HG02588 (cell line): Measurements from ENCODE around the gene RAX2.

Experiments
- ATAC-seq: cut with Tn5 transposase; IDR thresholded peaks from one replicate; pipeline ENCODE4 v1.9.1; 2021; ENCODE audit warnings: mild to moderate bottlenecking, moderate library complexity; ENCODE audit not compliant: unreplicated experiment

Gene RAX2

GRCh38 chr19:3803114-3803888 lies 31.3 kb upstream of the RAX2 start:
- no peak for ATAC-seq

- ATAC-seq = no peak
Measured at GRCh38 chr19:3801412-3802096, 29.5 kb upstream of the RAX2 start.

- ATAC-seq = no peak
Measured at GRCh38 chr19:3800996-3801395, 29.0 kb upstream of the RAX2 start.

- no peak for ATAC-seq
Measured at GRCh38 chr19:3798137-3798536, 26.1 kb upstream of the RAX2 start.

GRCh38 chr19:3796358-3796757 lies 24.3 kb upstream of the RAX2 start:
- no peak for ATAC-seq

GRCh38 chr19:3793799-3794198 lies 21.8 kb upstream of the RAX2 start:
- ATAC-seq = no peak

- ATAC-seq = no peak
Measured at GRCh38 chr19:3792114-3792513, 20.1 kb upstream of the RAX2 start.

- ATAC-seq = no peak
Measured at GRCh38 chr19:3790941-3791340, 18.9 kb upstream of the RAX2 start.

GRCh38 chr19:3790209-3790734 lies 18.2 kb upstream of the RAX2 start:
- no peak for ATAC-seq

- no peak for ATAC-seq
Measured at GRCh38 chr19:3788996-3789778, 17.2 kb upstream of the RAX2 start.

- ATAC-seq = no peak
Measured at GRCh38 chr19:3785938-3786824, 14.2 kb upstream of the RAX2 start, which contains the start of gene MATK. Gene MATK, minus strand, starts transcription at chr19:3786381. Its CDS starts 1,246 bp downstream, at chr19:3785135.

GRCh38 chr19:3785451-3785937 lies 13.5 kb upstream of the RAX2 start:
- ATAC-seq = no peak

GRCh38 chr19:3784607-3785450 lies 12.8 kb upstream of the RAX2 start:
- ATAC-seq = no peak

- ATAC-seq = no peak
Measured at GRCh38 chr19:3783660-3784584, 11.9 kb upstream of the RAX2 start.

GRCh38 chr19:3782903-3783302 lies 10.9 kb upstream of the RAX2 start:
- ATAC-seq = no peak

GRCh38 chr19:3782330-3782729 lies 10.3 kb upstream of the RAX2 start:
- no peak for ATAC-seq

- ATAC-seq = no peak
Measured at GRCh38 chr19:3781603-3782002, 9.6 kb upstream of the RAX2 start.

GRCh38 chr19:3780786-3781304 lies 8.8 kb upstream of the RAX2 start:
- no peak for ATAC-seq
